NCI-H128 (cell line): Measurements from ENCODE around the gene CTIF.

ENCODE experiments used
- DNase-seq: peaks from one replicate; lab custom pipeline; 2025; ENCODE audit not compliant: unreplicated experiment; lab: John Stamatoyannopoulos, UW

Gene CTIF

GRCh38 chr18:48766487-48766886, 227.7 kb downstream of the CTIF start:
- DNase-seq = no peak

- no peak for DNase-seq
These were observed 228.4 kb downstream of the CTIF start for GRCh38 chr18:48767090-48767690.

- DNase-seq = no peak
These were observed 230.3 kb downstream of the CTIF start for GRCh38 chr18:48769006-48769636.

- DNase-seq = no peak
These were observed 231.4 kb downstream of the CTIF start for GRCh38 chr18:48770243-48770642.

- no peak for DNase-seq
These were observed 233.0 kb downstream of the CTIF start for GRCh38 chr18:48771641-48772375.

GRCh38 chr18:48772457-48772856, 233.6 kb downstream of the CTIF start:
- no peak for DNase-seq

- DNase-seq = no peak
These were observed 235.0 kb downstream of the CTIF start for GRCh38 chr18:48773821-48774220.

DNA sequence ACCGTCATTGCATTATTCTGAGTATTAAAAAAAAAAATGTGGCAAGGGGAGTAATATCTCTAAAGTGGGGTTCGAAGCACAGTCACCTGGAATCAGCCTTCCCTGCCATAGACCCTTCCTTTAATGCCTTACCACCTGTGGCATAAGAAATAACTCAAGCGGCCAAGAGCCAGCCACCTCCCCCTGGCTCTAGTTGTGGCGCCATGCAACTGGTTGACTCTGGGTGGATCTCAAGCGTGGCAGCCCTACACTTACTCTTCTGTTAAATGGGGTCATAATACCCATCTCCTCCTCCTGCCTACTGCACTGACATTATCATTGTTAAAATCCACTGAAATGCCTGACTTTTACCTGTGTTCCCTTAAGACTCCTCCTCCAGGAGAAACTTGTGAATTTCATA, 236.1 kb downstream of the CTIF start:
- no peak for DNase-seq

DNA sequence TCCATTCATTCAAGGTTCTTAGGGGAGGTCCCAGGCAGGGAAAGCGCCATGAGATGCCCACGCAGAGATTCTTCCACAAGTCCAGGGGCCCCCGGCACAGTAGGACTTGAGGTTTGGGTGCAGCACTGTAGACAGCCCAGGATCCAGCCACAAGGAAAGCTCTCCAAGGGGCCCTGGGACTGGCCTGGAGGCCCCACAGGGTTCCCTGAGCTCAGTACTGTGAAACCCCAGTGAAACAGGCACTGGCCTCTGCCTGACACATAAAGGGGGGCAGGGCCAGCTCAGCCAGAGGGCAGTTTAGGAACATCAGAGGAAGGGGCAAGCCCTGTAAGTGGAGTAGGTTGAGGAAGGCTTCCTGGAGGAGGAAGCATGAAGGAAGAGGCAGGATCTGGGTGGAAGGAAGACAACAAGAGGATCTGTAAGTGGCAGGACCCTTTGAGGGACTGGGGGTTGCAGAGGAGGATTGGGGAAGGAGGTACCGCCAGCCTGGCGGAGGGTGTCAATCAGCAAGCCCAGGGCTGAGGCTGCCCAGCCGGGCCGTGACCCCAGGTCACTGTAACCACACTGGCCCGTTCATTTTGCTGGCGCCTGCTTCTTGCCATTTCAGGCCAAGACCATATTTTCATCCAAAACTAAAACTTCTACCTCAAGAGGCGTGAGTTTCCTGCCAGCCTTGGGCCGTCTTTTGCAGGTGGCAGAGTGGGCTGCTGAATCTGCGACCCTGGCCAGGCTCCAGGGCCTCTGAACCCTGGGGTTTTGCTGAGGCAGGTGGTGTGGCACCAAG, 236.7 kb downstream of the CTIF start:
- no peak for DNase-seq

DNA sequence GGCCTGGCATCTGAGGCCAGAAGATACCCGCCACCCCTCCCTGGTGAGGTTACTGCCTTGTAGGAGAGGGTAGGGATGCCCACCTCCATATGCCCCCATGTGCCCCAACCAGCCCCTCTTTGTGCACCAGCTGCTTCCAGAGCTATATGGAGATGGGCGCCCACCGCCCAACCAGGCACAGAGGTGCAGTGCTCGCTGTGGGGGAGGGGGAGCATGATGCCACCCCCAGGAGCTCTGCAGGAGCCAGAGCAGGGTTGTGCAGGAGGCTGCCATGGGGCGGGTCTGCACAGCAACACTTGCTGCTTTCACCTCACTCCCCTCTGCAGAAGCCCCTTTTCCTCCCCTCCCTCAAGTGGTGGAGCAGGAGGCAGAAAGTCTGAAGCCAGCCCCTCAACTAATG, 237.3 kb downstream of the CTIF start:
- no peak for DNase-seq

DNA sequence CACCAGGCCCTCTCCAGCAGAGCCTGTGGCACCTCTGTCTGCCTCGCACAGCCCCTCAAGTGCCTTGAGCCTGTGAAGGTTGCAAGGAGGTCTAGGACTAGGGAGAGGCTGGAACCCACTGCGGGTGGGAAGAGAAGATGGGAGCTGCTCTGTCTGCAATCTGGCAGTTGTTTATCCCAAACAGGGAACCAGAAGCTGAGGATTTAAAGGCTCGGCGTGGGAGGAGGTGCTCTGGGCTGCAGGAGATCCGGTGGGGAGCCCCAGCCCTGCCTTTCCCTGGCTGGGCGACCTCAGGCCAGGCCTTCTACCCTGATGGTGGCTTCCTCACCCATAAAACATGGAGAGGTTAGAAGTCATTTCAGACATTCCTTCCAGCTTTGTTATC, 237.8 kb downstream of the CTIF start:
- DNase-seq = no peak

DNA sequence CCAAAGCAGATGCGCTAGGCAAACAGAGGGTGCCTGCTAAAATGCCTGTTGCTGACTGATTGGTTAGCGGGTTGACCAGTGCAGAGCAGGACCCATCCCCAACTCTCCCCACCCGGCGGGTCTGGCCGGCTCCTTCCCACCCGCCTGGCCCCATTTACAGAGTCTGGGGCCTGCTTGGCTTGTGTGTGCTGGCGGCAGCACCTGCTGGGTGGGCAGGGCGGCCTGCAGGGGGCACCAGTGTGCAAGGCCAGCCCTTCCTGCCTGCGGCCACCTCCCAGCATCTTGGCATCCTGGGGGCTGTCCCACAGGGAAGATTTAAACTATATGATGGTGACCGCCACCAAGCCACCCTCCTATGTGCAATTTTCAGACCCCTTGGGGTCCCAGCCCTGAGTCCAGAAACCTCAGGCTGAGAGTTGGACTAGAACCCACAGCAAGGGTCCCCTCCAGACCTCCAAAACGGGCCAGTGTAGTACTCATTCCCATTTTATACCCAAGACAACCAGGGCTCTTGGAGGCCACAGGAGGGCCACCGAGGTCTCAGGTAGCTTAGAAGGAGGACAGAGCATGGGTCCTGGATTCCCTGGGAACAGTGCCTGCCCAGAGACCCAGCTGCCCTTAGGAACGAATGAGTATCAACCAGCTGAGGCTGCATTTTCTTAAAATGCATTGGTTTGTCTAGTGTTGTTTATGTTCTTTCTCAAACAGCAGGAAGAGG, 238.4 kb downstream of the CTIF start:
- no peak for DNase-seq

DNA sequence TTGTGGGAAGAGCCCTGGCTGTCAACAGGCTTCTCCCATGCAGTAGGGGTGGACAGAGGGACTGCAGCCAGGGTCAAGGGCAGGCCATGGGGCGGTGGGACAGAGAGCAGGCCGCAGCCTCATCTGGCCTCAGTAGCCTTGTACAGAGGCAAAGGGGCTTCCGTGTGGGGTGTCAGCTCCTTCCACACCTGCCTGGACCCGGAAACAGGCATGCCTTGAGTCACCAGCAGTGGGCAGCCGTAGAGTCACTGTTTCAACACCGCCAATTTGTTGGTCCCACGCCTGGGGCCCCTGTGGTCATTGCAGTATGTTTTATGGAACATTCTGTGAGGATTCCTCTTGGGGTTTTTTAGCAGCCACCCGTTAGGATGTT, 238.9 kb downstream of the CTIF start:
- DNase-seq = no peak

DNA sequence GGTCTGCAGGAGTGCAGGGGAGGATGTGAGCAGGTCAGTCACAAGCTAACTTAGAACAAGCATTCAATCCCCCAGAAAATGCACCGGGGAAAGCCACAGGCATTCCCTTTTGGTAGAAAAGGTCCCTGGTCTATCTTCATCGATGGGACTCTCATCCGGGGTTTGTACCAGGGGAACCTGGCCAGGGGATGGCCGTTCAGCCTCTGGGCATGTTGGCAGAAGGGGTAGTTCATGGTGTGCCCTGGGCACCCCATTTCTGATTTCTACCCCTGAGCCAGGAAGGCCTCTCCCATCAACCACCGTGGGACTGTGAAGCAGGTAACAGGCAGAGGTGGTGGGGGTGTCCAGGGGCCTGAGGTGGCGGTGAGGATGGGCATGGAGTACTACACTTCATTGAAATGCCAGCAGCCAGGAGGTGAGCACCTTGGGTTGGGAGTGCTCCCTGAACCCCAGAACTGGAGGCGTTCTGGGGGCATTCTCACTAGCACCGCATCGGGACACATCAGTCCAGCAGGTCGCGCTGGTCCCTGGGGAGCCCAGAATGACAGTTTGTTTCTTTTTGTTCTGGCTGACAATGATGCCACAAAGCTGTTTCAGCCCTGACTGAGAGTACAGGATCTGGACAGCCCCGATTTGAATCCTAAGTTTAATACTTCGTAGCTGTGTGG, 239.6 kb downstream of the CTIF start:
- DNase-seq = no peak

- DNase-seq = no peak
These were observed 240.6 kb downstream of the CTIF start for GRCh38 chr18:48779462-48779861.

GRCh38 chr18:48780201-48780912, 241.5 kb downstream of the CTIF start:
- no peak for DNase-seq

GRCh38 chr18:48780913-48781162, 242.0 kb downstream of the CTIF start:
- DNase-seq = no peak

GRCh38 chr18:48781163-48781987, 242.5 kb downstream of the CTIF start:
- DNase-seq = no peak

- DNase-seq = no peak
These were observed 243.1 kb downstream of the CTIF start for GRCh38 chr18:48781988-48782363.
